Liver (tissue), 9 donors: ENCODE data around the gene MAPK1IP1L. TPM values are rescaled to one million over a fixed set of nuclear protein-coding genes. Genes with fewer than 3 reads are reported as not detected.

Experiments used
- DNase-seq: peaks from one replicate; pipeline ENCODE4 v3.0.0-alpha.2; 2017; ENCODE audit warnings: low spot score
- H3K27ac ChIP-seq, 2 donors: one replicate each; pipeline ENCODE4 v1.7.0; 2013; ENCODE audit warnings: inconsistent platforms in 2 of 2, low read length in 2 of 2, control low read depth in 1 of 2, low read depth in 1 of 2, mild to moderate bottlenecking in 1 of 2
- H3K27me3 ChIP-seq, 4 donors: one replicate each; pipeline versions ENCODE4 v1.6.1 to v1.7.0; 2013; ENCODE audit warnings: low read length in 3 of 4, inconsistent platforms in 1 of 4, mild to moderate bottlenecking in 1 of 4, moderate library complexity in 1 of 4; ENCODE audit not compliant: control insufficient read depth in 4 of 4, insufficient read depth in 4 of 4
- H3K36me3 ChIP-seq, 4 donors: one replicate each; pipeline versions ENCODE4 v1.6.1 to v1.7.0; 2013; ENCODE audit warnings: low read length in 3 of 4, mild to moderate bottlenecking in 3 of 4, low read depth in 1 of 4, moderate library complexity in 1 of 4; ENCODE audit not compliant: control insufficient read depth in 4 of 4, insufficient read depth in 3 of 4
- H3K4me1 ChIP-seq, 4 donors: one replicate each; pipeline versions ENCODE4 v1.6.1 to v1.7.0; 2013; ENCODE audit warnings: low read length in 3 of 4, mild to moderate bottlenecking in 3 of 4, moderate library complexity in 1 of 4; ENCODE audit not compliant: control insufficient read depth in 4 of 4, insufficient read depth in 4 of 4
- H3K4me3 ChIP-seq, 3 donors: one replicate each; pipeline versions ENCODE4 v1.6.1 to v1.7.0; 2013; ENCODE audit warnings: low read length in 3 of 3, control low read depth in 1 of 3, low read depth in 1 of 3, mild to moderate bottlenecking in 1 of 3
- H3K9ac ChIP-seq, 2 donors: one replicate each; pipeline ENCODE4 v1.7.0; 2013; ENCODE audit warnings: low read length in 2 of 2, mild to moderate bottlenecking in 2 of 2, moderate library complexity in 2 of 2, control low read depth in 1 of 2, low read depth in 1 of 2
- H3K9me3 ChIP-seq, 4 donors: one replicate each; pipeline versions ENCODE4 v1.6.1 to v1.7.0; 2013; ENCODE audit warnings: low read length in 3 of 4; ENCODE audit not compliant: control insufficient read depth in 4 of 4
- EGR1 ChIP-seq, 2 donors: IDR thresholded peaks; 2 replicates each; pipeline ENCODE4 v1.6.1; 2016 to 2018; ENCODE audit warnings: antibody characterized with exemption in 2 of 2, low read depth in 2 of 2
- FOXA1 ChIP-seq: IDR thresholded peaks from 2 replicates; pipeline ENCODE4 v1.6.1; 2016; ENCODE audit warnings: antibody characterized with exemption
- GABPA ChIP-seq, 2 donors: IDR thresholded peaks in 1 of 2; conservative IDR thresholded peaks in 1 of 2; 2 replicates each; pipeline ENCODE4 v1.6.1; 2016; ENCODE audit warnings: antibody characterized with exemption in 2 of 2, mild to moderate bottlenecking in 1 of 2, moderate library complexity in 1 of 2
- HNF4A ChIP-seq, 2 donors: conservative IDR thresholded peaks; 2 replicates each; pipeline ENCODE4 v1.6.1; 2016; ENCODE audit warnings: antibody characterized with exemption in 2 of 2, mild to moderate bottlenecking in 2 of 2
- HNF4G ChIP-seq: IDR thresholded peaks from 2 replicates; pipeline ENCODE4 v1.6.1; 2016; ENCODE audit warnings: antibody characterized with exemption
- NR2F2 ChIP-seq: IDR thresholded peaks from 2 replicates; pipeline ENCODE4 v1.6.1; 2016; ENCODE audit warnings: antibody characterized with exemption
- RAD21 ChIP-seq, 2 donors: IDR thresholded peaks; 2 replicates each; pipeline ENCODE4 v1.6.1; 2016; ENCODE audit warnings: antibody characterized with exemption in 2 of 2, mild to moderate bottlenecking in 2 of 2
- RXRA ChIP-seq, 2 donors: IDR thresholded peaks; 2 replicates each; pipeline ENCODE4 v1.6.1; 2017 to 2018; ENCODE audit warnings: antibody characterized with exemption in 2 of 2, mild to moderate bottlenecking in 1 of 2
- SP1 ChIP-seq: IDR thresholded peaks from 2 replicates; pipeline ENCODE4 v1.6.1; 2018; ENCODE audit warnings: antibody characterized with exemption, mild to moderate bottlenecking
- WGBS: extraction: QIAGEN DNeasy Blood & Tissue Kit; methylation state at CpG from one replicate; pipeline ENCODE4 v1.1.7; 2013; 5-methylcytosine and 5-hydroxymethylcytosine counted together
- polyA plus RNA-seq, 2 donors: library from polyadenylated mRNA; stranded (reverse) in 1 of 2; unstranded in 1 of 2; fragments of 200-250 nt in 1 of 2; fragments of >200 nt in 1 of 2; fragmentation: Nextera tagmentation in 1 of 2; extraction: Ambion mirVana in 1 of 2; gene quantifications; one replicate each; pipeline versions ENCODE4 v1.2.1 to v1.2.3, GENCODE V29; 2013 to 2015
- total RNA-seq, 2 donors: library from RNA; depleted of rRNA; stranded (reverse); fragments of >200 nt; gene quantifications; one replicate each; pipeline ENCODE4 v1.2.3, GENCODE V29; 2014
- TF ChIP-seq, protein P1 (sequence below): IDR thresholded peaks from 2 replicates; pipeline ENCODE4 v1.6.1; 2016; ENCODE audit warnings: antibody characterized with exemption, mild to moderate bottlenecking
- TF ChIP-seq, protein P2 (sequence below): IDR thresholded peaks from 2 replicates; pipeline ENCODE4 v1.6.1; 2016; ENCODE audit warnings: antibody characterized with exemption
- TF ChIP-seq, protein P3 (sequence below): IDR thresholded peaks from 2 replicates; pipeline ENCODE4 v1.6.1; 2016; ENCODE audit warnings: antibody characterized with exemption
- TF ChIP-seq, protein P4 (sequence below): fragments of 150-350 bp; IDR thresholded peaks from 2 replicates; pipeline ENCODE4 v1.5.1; 2017; ENCODE audit warnings: improper control_type of control experiment, low read depth, low read length; ENCODE audit not compliant: missing input control
- donor health status: healthy.
- donor health status: healthy.
- donor health status: healthy.
- donor health status: healthy.
- donor health status: healthy.

The MAPK1IP1L gene
- total and polyA plus RNA-seq, 4 donors, result 11.8 to 25.2 (median 17.7) TPM

DNA sequence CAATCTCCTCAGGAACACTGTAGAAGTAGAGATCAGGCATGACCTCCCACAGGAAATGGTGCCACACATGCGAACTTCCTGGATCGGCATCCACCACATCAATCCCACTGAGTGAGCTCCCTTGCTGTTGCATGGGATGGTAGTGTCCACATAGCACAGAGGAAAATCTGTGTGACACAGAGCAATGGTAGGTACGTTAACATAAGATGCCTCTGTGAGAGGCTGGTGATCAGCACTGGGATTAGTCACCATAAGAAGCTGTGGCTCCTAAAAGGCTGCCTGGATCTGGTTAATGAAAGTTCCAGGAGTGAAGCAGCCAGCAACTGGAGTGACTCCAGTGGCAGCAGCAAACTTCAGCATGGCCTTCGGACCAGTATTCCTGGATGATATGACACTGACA, 46.4 kb upstream of the MAPK1IP1L start:
- no peak for DNase-seq

DNA sequence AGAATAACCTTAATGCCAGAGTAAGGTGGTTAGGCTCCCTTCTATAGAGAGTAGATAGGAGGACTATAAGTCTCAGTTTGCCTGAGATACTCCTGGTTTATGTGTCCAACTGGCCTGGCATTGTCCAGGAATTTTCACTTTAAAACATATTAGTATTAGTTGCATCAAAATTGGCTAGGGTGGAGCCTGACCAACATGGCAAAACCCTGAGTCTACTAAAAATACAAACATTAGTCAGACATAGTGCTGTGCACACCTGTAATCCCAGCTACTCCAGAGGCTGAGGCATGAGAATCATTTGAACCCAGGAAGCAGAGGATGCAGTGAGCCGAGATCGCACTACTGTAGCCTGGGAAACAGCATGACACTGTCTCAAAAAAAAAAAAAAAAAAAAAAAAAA, 36.4 kb upstream of the MAPK1IP1L start:
- no peak overlapping the region for H3K9ac ChIP-seq
- no peak for DNase-seq
- TF ChIP-seq, protein P1, sequence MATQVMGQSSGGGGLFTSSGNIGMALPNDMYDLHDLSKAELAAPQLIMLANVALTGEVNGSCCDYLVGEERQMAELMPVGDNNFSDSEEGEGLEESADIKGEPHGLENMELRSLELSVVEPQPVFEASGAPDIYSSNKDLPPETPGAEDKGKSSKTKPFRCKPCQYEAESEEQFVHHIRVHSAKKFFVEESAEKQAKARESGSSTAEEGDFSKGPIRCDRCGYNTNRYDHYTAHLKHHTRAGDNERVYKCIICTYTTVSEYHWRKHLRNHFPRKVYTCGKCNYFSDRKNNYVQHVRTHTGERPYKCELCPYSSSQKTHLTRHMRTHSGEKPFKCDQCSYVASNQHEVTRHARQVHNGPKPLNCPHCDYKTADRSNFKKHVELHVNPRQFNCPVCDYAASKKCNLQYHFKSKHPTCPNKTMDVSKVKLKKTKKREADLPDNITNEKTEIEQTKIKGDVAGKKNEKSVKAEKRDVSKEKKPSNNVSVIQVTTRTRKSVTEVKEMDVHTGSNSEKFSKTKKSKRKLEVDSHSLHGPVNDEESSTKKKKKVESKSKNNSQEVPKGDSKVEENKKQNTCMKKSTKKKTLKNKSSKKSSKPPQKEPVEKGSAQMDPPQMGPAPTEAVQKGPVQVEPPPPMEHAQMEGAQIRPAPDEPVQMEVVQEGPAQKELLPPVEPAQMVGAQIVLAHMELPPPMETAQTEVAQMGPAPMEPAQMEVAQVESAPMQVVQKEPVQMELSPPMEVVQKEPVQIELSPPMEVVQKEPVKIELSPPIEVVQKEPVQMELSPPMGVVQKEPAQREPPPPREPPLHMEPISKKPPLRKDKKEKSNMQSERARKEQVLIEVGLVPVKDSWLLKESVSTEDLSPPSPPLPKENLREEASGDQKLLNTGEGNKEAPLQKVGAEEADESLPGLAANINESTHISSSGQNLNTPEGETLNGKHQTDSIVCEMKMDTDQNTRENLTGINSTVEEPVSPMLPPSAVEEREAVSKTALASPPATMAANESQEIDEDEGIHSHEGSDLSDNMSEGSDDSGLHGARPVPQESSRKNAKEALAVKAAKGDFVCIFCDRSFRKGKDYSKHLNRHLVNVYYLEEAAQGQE, result no peak
- TF ChIP-seq, protein P2, sequence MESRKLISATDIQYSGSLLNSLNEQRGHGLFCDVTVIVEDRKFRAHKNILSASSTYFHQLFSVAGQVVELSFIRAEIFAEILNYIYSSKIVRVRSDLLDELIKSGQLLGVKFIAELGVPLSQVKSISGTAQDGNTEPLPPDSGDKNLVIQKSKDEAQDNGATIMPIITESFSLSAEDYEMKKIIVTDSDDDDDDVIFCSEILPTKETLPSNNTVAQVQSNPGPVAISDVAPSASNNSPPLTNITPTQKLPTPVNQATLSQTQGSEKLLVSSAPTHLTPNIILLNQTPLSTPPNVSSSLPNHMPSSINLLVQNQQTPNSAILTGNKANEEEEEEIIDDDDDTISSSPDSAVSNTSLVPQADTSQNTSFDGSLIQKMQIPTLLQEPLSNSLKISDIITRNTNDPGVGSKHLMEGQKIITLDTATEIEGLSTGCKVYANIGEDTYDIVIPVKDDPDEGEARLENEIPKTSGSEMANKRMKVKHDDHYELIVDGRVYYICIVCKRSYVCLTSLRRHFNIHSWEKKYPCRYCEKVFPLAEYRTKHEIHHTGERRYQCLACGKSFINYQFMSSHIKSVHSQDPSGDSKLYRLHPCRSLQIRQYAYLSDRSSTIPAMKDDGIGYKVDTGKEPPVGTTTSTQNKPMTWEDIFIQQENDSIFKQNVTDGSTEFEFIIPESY, result no peak
- TF ChIP-seq, protein P3, sequence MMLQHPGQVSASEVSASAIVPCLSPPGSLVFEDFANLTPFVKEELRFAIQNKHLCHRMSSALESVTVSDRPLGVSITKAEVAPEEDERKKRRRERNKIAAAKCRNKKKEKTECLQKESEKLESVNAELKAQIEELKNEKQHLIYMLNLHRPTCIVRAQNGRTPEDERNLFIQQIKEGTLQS, result no peak
- TF ChIP-seq HNF4G (no peak), SP1 (no peak)
- no peak overlapping the region for H3K27ac ChIP-seq
- H3K4me1 ChIP-seq, result peaks cover 0 to 1% (median 0%) of the 10 kb centered on the region in 4 donors
- no peak overlapping the region for H3K4me3 ChIP-seq
- H3K36me3 ChIP-seq, result no peaks in the 10 kb centered on the region
- H3K27me3 ChIP-seq, result no peaks in the 10 kb centered on the region
- 88% methylated on average over 2 of the region's 2 CpGs for WGBS
- no peaks in the 10 kb centered on the region for H3K9me3 ChIP-seq

More for the DNA sequence above, 46.4 kb upstream of the MAPK1IP1L start:
- TF ChIP-seq, protein P2, result no peak
- TF ChIP-seq FOXA1 (no peak), HNF4A (conservative IDR thresholded peaks at IDR 0.05) (no peak), EGR1 (IDR thresholded peaks at IDR 0.05; ENCODE audit: low read depth in 2 of 2) (no peak)
- WGBS, result 73% methylated on average over 4 of the region's 4 CpGs
- H3K27me3 ChIP-seq, result no peaks in the 10 kb centered on the region
- no peaks in the 10 kb centered on the region for H3K36me3 ChIP-seq
- no peak overlapping the region for H3K4me3 ChIP-seq
- no peak overlapping the region for H3K27ac ChIP-seq
- H3K4me1 ChIP-seq, result no peaks in the 10 kb centered on the region
- no peak overlapping the region for H3K9ac ChIP-seq
- no peaks in the 10 kb centered on the region for H3K9me3 ChIP-seq

DNA sequence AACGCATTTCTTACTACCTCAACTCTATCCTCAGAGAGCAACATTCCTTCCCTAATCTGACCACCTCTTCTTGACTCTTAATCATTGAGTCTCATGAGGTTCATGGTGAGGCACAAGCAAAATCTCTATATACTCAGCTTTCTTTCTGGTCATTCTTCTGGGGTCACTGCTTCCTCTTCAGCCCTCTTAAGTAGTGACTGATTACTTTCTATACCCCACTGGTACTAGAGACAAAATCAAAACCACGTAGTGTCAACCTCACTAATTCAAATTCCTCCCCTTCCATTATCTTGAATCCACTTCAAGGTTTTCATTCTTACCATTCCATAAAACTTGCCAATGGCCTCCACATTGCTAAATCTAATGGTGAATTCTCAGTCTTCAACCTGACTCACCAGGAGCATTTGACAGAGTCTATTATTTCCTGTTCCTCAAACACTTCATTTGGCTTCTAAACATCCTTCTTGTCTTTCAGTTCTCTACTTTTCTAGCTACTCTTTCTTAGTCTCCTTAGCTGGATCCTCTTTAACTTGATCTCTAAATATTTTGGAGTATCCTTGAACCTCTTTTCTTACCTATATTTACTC, 31.4 kb upstream of the MAPK1IP1L start:
- Histone ChIP-seq H3K27ac (no peak overlapping the region), H3K4me3 (no peak overlapping the region), H3K9me3 (no peaks in the 10 kb centered on the region), H3K4me1 (no peaks in the 10 kb centered on the region), H3K9ac (no peak overlapping the region), H3K27me3 (no peaks in the 10 kb centered on the region), H3K36me3 (no peaks in the 10 kb centered on the region)
- 98% methylated on average over 2 of the region's 2 CpGs for WGBS
- no peak for DNase-seq
- TF ChIP-seq RAD21 (IDR thresholded peaks at IDR 0.05), result no peak
- TF ChIP-seq NR2F2, result no peak
- TF ChIP-seq RXRA (IDR thresholded peaks at IDR 0.05), result no peak
- TF ChIP-seq HNF4A (conservative IDR thresholded peaks at IDR 0.05), result no peak
- TF ChIP-seq, protein P3, result no peak
- TF ChIP-seq GABPA (IDR thresholded peaks at IDR 0.05 in 1 of 2, conservative IDR thresholded peaks at IDR 0.05 in 1 of 2), result no peak
- TF ChIP-seq, protein P4, sequence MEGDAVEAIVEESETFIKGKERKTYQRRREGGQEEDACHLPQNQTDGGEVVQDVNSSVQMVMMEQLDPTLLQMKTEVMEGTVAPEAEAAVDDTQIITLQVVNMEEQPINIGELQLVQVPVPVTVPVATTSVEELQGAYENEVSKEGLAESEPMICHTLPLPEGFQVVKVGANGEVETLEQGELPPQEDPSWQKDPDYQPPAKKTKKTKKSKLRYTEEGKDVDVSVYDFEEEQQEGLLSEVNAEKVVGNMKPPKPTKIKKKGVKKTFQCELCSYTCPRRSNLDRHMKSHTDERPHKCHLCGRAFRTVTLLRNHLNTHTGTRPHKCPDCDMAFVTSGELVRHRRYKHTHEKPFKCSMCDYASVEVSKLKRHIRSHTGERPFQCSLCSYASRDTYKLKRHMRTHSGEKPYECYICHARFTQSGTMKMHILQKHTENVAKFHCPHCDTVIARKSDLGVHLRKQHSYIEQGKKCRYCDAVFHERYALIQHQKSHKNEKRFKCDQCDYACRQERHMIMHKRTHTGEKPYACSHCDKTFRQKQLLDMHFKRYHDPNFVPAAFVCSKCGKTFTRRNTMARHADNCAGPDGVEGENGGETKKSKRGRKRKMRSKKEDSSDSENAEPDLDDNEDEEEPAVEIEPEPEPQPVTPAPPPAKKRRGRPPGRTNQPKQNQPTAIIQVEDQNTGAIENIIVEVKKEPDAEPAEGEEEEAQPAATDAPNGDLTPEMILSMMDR, result no peak
